Prostate gland (tissue), 2 donors: Measurements from ENCODE around the gene ZCCHC10.

Experiments
- POLR2AphosphoS5 ChIP-seq: sonication (generic); formaldehyde crosslinking; IDR thresholded peaks from one replicate; pipeline ENCODE4 v1.6.1; 2017; ENCODE audit warnings: antibody characterized with exemption
- TF ChIP-seq, protein P1 (sequence below), 4 experiments: fragments of 200-600 bp in 2 of 4; fragments of 450-650 bp in 2 of 4; sonication (generic) in 2 of 4; IDR thresholded peaks; 1 replicate in 3 of 4; 2 replicates in 1 of 4; pipeline ENCODE4 v1.5.1; 2016 to 2019; ENCODE audit warnings: antibody characterized with exemption in 4 of 4, mild to moderate bottlenecking in 2 of 4, moderate library complexity in 2 of 4

DNA sequence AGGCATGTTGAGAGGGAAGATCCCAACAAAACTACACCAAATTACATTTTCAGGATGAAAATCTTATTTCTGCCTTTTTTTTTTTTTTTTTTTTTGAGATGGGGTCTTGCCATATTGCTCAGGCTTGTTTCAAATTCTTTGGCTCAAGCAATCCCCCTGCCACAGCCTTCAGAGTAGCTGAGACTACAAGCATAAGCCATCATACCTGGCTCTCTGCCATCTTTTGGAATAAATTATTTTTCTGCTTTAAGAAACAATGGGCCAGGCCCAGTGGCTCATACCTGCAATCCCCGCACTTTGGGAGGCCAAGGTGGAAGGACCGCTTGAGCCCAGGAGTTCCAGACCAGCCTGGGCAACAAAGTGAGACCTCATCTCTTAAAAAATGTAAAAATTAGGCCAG is 77.2 kb downstream of the ZCCHC10 start:
- no peak for TF ChIP-seq POLR2AphosphoS5
- TF ChIP-seq, protein P1, sequence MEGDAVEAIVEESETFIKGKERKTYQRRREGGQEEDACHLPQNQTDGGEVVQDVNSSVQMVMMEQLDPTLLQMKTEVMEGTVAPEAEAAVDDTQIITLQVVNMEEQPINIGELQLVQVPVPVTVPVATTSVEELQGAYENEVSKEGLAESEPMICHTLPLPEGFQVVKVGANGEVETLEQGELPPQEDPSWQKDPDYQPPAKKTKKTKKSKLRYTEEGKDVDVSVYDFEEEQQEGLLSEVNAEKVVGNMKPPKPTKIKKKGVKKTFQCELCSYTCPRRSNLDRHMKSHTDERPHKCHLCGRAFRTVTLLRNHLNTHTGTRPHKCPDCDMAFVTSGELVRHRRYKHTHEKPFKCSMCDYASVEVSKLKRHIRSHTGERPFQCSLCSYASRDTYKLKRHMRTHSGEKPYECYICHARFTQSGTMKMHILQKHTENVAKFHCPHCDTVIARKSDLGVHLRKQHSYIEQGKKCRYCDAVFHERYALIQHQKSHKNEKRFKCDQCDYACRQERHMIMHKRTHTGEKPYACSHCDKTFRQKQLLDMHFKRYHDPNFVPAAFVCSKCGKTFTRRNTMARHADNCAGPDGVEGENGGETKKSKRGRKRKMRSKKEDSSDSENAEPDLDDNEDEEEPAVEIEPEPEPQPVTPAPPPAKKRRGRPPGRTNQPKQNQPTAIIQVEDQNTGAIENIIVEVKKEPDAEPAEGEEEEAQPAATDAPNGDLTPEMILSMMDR (IDR thresholded peaks at IDR 0.05) = no peak
